Nasal cavity respiratory epithelium epithelial cell of viscerocranial mucosa (primary cell): Measurements from ENCODE around the gene ATP6V1C2. TPM values are rescaled to one million over a fixed set of nuclear protein-coding genes. Genes with fewer than 3 reads are reported as not detected.

ENCODE experiments used
- total RNA-seq: library from RNA; depleted of rRNA; stranded (reverse); fragments of >200 nt; gene quantifications from 2 replicates; pipeline ENCODE4 v1.2.3, GENCODE V29; 2014

The ATP6V1C2 gene, protein sequence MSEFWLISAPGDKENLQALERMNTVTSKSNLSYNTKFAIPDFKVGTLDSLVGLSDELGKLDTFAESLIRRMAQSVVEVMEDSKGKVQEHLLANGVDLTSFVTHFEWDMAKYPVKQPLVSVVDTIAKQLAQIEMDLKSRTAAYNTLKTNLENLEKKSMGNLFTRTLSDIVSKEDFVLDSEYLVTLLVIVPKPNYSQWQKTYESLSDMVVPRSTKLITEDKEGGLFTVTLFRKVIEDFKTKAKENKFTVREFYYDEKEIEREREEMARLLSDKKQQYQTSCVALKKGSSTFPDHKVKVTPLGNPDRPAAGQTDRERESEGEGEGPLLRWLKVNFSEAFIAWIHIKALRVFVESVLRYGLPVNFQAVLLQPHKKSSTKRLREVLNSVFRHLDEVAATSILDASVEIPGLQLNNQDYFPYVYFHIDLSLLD
- 0.68 and 1.9 TPM in 2 replicates for total RNA-seq

DNA sequence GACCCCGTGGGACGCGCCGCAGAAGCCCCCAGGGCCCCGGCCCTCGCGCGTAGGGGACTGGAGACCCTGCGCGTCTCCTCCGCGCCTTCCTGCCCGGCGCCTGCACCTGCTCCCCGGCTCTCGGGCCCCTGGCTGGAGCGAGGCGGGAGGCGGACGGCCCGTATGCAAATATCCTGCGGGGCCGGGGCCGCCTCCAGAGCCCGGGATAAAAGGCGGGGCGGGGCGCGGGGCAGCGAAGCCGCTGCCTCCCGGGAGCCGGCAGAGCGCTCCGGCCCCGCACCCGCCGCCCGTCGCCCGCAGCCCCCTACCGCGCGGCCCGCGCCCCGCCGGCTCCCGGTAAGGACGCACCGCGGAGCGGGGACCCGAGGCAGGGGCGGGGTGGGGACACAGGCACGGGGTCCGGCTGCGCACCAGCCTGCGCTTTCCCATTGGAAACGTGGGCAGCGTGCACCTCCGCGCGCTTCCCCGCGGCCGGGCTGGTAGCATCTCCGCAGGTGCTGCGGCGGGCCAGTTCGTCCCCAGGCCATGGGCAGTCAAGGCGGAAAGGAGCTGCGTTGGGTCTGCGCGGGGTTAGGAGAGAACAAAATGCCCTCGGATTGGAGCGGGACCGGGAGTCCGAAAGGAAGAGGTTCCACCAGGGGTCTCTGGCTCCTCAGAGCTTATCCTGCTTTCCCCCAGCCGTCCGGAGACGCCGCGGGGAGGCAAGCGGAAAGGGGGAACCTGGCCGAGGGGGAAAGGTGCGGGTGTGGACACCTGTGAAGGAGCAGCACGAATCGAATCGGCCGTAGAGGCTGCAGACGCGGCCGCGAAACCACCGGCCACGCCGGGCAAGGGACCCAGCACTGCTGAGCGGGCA is at the start of gene ATP6V1C2:
ATP6V1C2 (plus strand) TSS at position 235 of the 856 bp plus-strand sequence. CDS start 1,220 bp downstream, outside the sequence.

DNA sequence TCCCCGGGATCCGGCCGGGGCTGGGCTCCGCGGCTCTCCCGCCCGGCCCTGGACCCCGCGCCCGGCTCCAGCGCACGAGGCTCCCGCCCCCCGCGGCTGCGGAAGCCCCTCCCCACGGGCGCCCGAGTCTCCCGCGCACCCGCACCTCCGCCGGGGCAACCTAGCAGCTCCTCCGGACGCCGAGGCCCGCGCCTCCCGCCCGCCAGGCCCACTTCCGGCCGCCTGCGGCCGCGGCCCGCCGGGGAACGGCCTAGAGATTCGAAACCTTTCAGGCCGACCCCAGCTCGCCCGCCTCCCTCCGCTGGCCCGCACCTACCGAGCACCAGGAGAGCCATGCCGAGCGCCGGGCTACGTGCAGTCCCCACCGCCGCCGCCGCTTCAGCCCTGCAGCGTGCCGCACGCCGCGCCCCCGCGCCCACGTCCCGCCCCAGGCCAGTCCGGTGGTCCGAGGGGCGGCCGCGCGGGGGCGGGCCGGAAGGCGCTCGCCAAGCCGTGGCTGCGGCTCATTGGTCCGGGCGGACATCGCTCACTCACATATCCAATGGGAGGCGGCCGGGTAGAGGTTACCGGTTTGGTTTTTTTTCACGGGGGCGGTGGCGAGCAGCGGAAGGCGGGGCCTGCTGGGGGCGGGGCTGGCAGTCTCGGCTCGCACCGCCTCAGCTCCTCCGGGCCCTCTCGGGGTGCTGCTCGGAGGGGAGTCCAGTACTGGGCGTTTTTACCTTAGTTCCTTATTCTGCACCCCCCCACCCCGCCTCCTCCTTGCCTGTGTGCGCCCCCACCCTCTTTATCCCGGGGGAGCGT is 91.1 kb downstream of the ATP6V1C2 start, which contains the start of gene PDIA6:
PDIA6 (minus strand) TSS at position 424 of the 801 bp plus-strand sequence; CDS start at position 335, 89 bp downstream.

Other genes with a start within 250 kb of the ATP6V1C2 start
- gene NOL10, start 31.7 kb upstream of the ATP6V1C2 start, total RNA-seq = 45.7 and 54.3 TPM in 2 replicates
- 464 and 699 TPM in 2 replicates for gene PDIA6, start 91.2 kb downstream of the ATP6V1C2 start, total RNA-seq
- 0.21 TPM in 1 of 2 replicates, not detected in the other for gene KCNF1, start 190.3 kb downstream of the ATP6V1C2 start, total RNA-seq